MM.1S (cell line): ENCODE data around the gene ARHGAP28.

Source experiments
- DNase-seq: peaks from one replicate; pipeline ENCODE4 v3.0.0-alpha.2; 2015
- H2AFZ ChIP-seq: fragments of 300-600 bp; sonication (generic); 2 replicates; pipeline ENCODE4 v1.6.0; 2016; ENCODE audit warnings: antibody characterized with exemption, low read length
- H3F3A ChIP-seq: fragments of 300-600 bp; sonication (generic); 2 replicates; pipeline ENCODE4 v1.6.1; 2016; ENCODE audit warnings: mild to moderate bottlenecking, antibody characterized with exemption, low read length, moderate library complexity, mixed read lengths; ENCODE audit not compliant: insufficient read depth
- H3K27ac ChIP-seq: fragments of 300-600 bp; sonication (generic); 2 replicates; pipeline ENCODE4 v1.5.1; 2016; ENCODE audit warnings: mild to moderate bottlenecking, low read length
- H3K27me3 ChIP-seq: fragments of 300-600 bp; sonication (generic); replicated peaks from 2 replicates; pipeline ENCODE4 v1.6.0; 2016; ENCODE audit warnings: low read length; ENCODE audit not compliant: insufficient read depth
- H3K36me3 ChIP-seq: fragments of 300-600 bp; sonication (generic); replicated peaks from 2 replicates; pipeline ENCODE4 v1.6.1; 2016; ENCODE audit warnings: mild to moderate bottlenecking, low read length, mixed read lengths; ENCODE audit not compliant: insufficient read depth
- H3K4me1 ChIP-seq: fragments of 300-600 bp; sonication (generic); 2 replicates; pipeline ENCODE4 v1.6.1; 2016; ENCODE audit warnings: low read length, mixed read lengths
- H3K4me2 ChIP-seq: fragments of 300-600 bp; sonication (generic); 2 replicates; pipeline ENCODE4 v1.6.0; 2016; ENCODE audit warnings: low read depth, low read length
- H3K4me3 ChIP-seq: fragments of 300-600 bp; sonication (generic); 2 replicates; pipeline ENCODE4 v1.5.1; 2016; ENCODE audit warnings: low read length, mixed read lengths
- H3K79me2 ChIP-seq: fragments of 300-600 bp; sonication (generic); 2 replicates; pipeline ENCODE4 v1.6.1; 2016; ENCODE audit warnings: mixed run types, low read length, mixed read lengths
- H3K9ac ChIP-seq: fragments of 300-600 bp; sonication (generic); 2 replicates; pipeline ENCODE4 v1.6.1; 2016; ENCODE audit warnings: low read length, mixed read lengths
- H3K9me2 ChIP-seq: fragments of 300-600 bp; sonication (generic); replicated peaks from 2 replicates; pipeline ENCODE4 v1.6.1; 2016; ENCODE audit warnings: mild to moderate bottlenecking, low read length, mixed read lengths; ENCODE audit not compliant: insufficient read depth
- H3K9me3 ChIP-seq: fragments of 300-600 bp; sonication (generic); replicated peaks from 2 replicates; pipeline ENCODE4 v1.6.1; 2016; ENCODE audit warnings: mild to moderate bottlenecking, low read length, mixed read lengths; ENCODE audit not compliant: insufficient read depth
- H4K20me1 ChIP-seq: fragments of 300-600 bp; sonication (generic); 2 replicates; pipeline ENCODE4 v1.6.1; 2016; ENCODE audit warnings: mild to moderate bottlenecking, low read length, moderate library complexity, mixed read lengths; ENCODE audit not compliant: insufficient read depth
- CTCF ChIP-seq: fragments of 300-600 bp; sonication (generic); IDR thresholded peaks from 2 replicates; pipeline ENCODE4 v1.5.1; 2016; ENCODE audit warnings: antibody characterized with exemption, low read length, mixed read lengths
- EZH2 ChIP-seq: fragments of 300-600 bp; sonication (generic); optimal IDR thresholded peaks from 2 replicates; pipeline ENCODE3; 2017; ENCODE audit warnings: low read depth, mild to moderate bottlenecking, antibody characterized with exemption, low read length, mixed read lengths
- EZH2phosphoT487 ChIP-seq: fragments of 300-600 bp; sonication (generic); IDR thresholded peaks from 2 replicates; pipeline ENCODE4 v1.6.1; 2018; ENCODE audit warnings: antibody characterized with exemption, low read length

The ARHGAP28 gene

GRCh38 chr18:6941996-6942395 is 212.5 kb downstream of the ARHGAP28 start:
- H3K4me1 ChIP-seq = no peaks in the 10 kb centered on the region
- H3F3A ChIP-seq = no peaks in the 10 kb centered on the region
- H3K27ac ChIP-seq = no peak overlapping the region
- H3K9me3 ChIP-seq = no peaks in the 10 kb centered on the region
- no peak overlapping the region for H2AFZ ChIP-seq
- H3K4me2 ChIP-seq = no peak overlapping the region
- no peaks in the 10 kb centered on the region for H4K20me1 ChIP-seq
- TF ChIP-seq CTCF (no peak), EZH2phosphoT487 (no peak), EZH2 (no peak)
- H3K36me3 ChIP-seq = no peaks in the 10 kb centered on the region
- no peak overlapping the region for H3K9ac ChIP-seq
- H3K27me3 ChIP-seq = no peaks in the 10 kb centered on the region
- no peak overlapping the region for H3K4me3 ChIP-seq
- no peaks in the 10 kb centered on the region for H3K9me2 ChIP-seq
- H3K79me2 ChIP-seq = no peaks in the 10 kb centered on the region
- no peak for DNase-seq

GRCh38 chr18:6942742-6943141 is 213.2 kb downstream of the ARHGAP28 start:
- Histone ChIP-seq H3K36me3 (no peaks in the 10 kb centered on the region), H3K9me3 (no peaks in the 10 kb centered on the region), H3K79me2 (no peaks in the 10 kb centered on the region), H3K27me3 (no peaks in the 10 kb centered on the region), H3K27ac (no peak overlapping the region), H3K4me2 (no peak overlapping the region), H3K4me1 (no peaks in the 10 kb centered on the region), H3K9me2 (no peaks in the 10 kb centered on the region), H3F3A (no peaks in the 10 kb centered on the region), H4K20me1 (no peaks in the 10 kb centered on the region), H3K9ac (no peak overlapping the region), H2AFZ (no peak overlapping the region), H3K4me3 (no peak overlapping the region)
- TF ChIP-seq EZH2 (no peak), EZH2phosphoT487 (no peak), CTCF (no peak)
- DNase-seq = no peak

GRCh38 chr18:6943143-6943542 is 213.6 kb downstream of the ARHGAP28 start:
- Histone ChIP-seq H3K4me2 (no peak overlapping the region), H3K9me3 (no peaks in the 10 kb centered on the region), H3K4me3 (no peak overlapping the region), H3K27ac (no peak overlapping the region), H4K20me1 (no peaks in the 10 kb centered on the region), H3K4me1 (no peaks in the 10 kb centered on the region), H3F3A (no peaks in the 10 kb centered on the region), H2AFZ (no peak overlapping the region), H3K27me3 (no peaks in the 10 kb centered on the region), H3K9ac (no peak overlapping the region), H3K36me3 (no peaks in the 10 kb centered on the region), H3K79me2 (no peaks in the 10 kb centered on the region), H3K9me2 (no peaks in the 10 kb centered on the region)
- TF ChIP-seq EZH2phosphoT487 (no peak), CTCF (no peak), EZH2 (no peak)
- no peak for DNase-seq
